ENCODE data around the gene ZNRF2. TPM values are rescaled to one million over a fixed set of nuclear protein-coding genes. Genes with fewer than 3 reads are reported as not detected.

The ZNRF2 gene
- total RNA-seq, 2 donors from 2014 or later = 36.1 to 42.5 TPM

DNA sequence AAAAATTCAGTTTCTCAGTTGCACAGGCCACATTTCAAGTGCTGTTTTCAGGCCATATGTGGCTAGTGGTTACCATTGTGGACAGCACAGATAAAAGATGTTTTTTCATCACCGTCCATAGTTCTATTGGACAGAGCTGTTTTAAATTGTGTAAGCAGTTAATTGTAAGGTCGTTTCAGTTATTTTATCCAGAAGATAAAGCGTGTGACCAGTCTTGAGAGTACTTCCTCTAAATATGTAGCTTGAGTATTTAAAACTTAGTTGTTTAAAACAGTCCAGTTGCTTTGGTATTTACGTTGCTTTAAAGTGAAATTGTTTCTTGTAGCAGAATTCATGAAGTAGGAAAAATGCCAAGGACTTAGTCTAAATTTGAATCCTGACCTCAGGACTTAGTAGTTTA is 66.9 kb downstream of the ZNRF2 start:
- no peak for DNase-seq
- intact Hi-C loops (cut with DNase I) = no loop called here
- peaks cover 23% of the 10 kb centered on the region for H3K4me1 ChIP-seq
- WGBS, 2 donors = 51 to 61% methylated on average over 4 of the region's 4 CpGs
- no peaks in the 10 kb centered on the region for H3K36me3 ChIP-seq (replicated peaks in 1 of 2; ENCODE audit: insufficient read depth in 1 of 2, low read depth in 2 of 2)
- H3K4me3 ChIP-seq = no peak overlapping the region
- no peak for TF ChIP-seq POLR2A (IDR thresholded peaks at IDR 0.05)
- TF ChIP-seq, protein P1, sequence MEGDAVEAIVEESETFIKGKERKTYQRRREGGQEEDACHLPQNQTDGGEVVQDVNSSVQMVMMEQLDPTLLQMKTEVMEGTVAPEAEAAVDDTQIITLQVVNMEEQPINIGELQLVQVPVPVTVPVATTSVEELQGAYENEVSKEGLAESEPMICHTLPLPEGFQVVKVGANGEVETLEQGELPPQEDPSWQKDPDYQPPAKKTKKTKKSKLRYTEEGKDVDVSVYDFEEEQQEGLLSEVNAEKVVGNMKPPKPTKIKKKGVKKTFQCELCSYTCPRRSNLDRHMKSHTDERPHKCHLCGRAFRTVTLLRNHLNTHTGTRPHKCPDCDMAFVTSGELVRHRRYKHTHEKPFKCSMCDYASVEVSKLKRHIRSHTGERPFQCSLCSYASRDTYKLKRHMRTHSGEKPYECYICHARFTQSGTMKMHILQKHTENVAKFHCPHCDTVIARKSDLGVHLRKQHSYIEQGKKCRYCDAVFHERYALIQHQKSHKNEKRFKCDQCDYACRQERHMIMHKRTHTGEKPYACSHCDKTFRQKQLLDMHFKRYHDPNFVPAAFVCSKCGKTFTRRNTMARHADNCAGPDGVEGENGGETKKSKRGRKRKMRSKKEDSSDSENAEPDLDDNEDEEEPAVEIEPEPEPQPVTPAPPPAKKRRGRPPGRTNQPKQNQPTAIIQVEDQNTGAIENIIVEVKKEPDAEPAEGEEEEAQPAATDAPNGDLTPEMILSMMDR (IDR thresholded peaks at IDR 0.05) = no peak
- no peak overlapping the region for H3K27ac ChIP-seq
- no peak for ATAC-seq
- no peaks in the 10 kb centered on the region for H3K27me3 ChIP-seq
- H3K9me3 ChIP-seq = no peaks in the 10 kb centered on the region

DNA sequence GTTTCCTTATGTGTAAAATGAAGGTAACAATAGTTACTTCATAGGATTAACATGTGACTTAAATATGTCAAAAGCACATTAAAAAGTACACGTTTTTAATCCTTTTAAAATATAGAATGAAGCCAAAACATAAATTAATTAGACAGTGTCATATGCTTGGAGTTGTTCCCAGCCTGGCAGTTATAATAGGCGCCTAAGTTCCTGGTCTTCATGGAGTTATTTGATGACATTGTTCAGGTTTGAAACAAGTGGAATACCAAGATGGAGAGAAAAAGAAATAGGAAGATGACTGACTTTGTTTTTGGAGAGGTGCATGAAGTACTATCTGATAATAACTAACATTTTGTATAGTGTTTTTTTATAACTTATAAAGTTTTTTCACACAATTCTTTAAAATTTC is 67.3 kb downstream of the ZNRF2 start:
- 35 to 46% methylated on average over 2 of the region's 2 CpGs for WGBS, 2 donors
- DNase-seq (no peak), ATAC-seq (no peak)
- Histone ChIP-seq H3K4me3 (no peak overlapping the region), H3K27me3 (no peaks in the 10 kb centered on the region), H3K4me1 (peaks cover 23% of the 10 kb centered on the region), H3K27ac (no peak overlapping the region), H3K9me3 (no peaks in the 10 kb centered on the region), H3K36me3 (replicated peaks in 1 of 2; ENCODE audit: insufficient read depth in 1 of 2, low read depth in 2 of 2) (no peaks in the 10 kb centered on the region)
- intact Hi-C loops (cut with DNase I) = no loop called here
- TF ChIP-seq, protein P1 (IDR thresholded peaks at IDR 0.05) = no peak
- no peak for TF ChIP-seq POLR2A (IDR thresholded peaks at IDR 0.05)

DNA sequence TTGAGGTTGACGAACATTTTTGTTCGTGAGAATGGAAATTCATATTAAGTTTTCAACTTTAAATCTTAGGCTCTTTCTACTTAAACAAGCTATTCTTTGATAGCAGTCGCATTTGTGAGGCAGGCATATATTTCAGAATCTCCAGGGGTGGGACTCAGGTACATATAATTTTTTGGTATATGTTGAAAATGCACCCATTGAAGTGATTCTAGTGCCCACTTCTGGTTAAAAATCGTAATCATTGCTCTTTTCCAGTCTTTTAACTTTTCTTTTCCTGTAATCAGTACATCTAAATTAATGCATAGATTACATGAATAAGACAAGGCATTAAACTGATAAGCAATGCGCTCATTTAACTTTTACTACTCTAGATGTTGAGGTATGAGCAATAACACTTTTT is 67.8 kb downstream of the ZNRF2 start:
- intact Hi-C loops (cut with DNase I) = no loop called here

DNA sequence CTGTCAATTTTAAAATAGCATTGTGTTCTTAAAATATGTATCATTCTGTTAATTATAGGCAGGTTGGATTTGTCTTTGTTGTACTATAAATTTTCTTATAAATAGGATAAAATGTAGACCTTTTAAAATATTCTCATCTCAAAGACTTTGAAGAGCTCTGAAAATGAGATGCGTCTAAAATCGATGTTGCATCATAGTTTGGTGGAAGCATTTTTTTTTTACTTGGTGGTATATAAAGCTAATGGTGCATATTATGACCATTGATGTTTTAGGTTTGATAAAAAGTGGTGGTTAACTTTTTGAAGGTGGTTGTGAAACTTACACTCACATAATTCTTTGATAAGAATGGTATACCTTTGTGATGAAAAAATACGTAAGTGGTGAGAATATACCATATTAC is 69.1 kb downstream of the ZNRF2 start:
- Histone ChIP-seq H3K27ac (no peak overlapping the region), H3K9me3 (no peaks in the 10 kb centered on the region), H3K4me1 (peaks cover 17% of the 10 kb centered on the region), H3K27me3 (no peaks in the 10 kb centered on the region), H3K36me3 (replicated peaks in 1 of 2; ENCODE audit: insufficient read depth in 1 of 2, low read depth in 2 of 2) (no peaks in the 10 kb centered on the region), H3K4me3 (no peak overlapping the region)
- no peak for DNase-seq
- WGBS, 2 donors = 91 to 95% methylated on average over 3 of the region's 3 CpGs
- no peak for TF ChIP-seq POLR2A (IDR thresholded peaks at IDR 0.05)
- TF ChIP-seq, protein P1 (IDR thresholded peaks at IDR 0.05) = no peak
- ATAC-seq = no peak
- intact Hi-C loops (cut with DNase I) = no loop called here

More for the DNA sequence above, 67.8 kb downstream of the ZNRF2 start:
- Histone ChIP-seq H3K36me3 (replicated peaks in 1 of 2; ENCODE audit: insufficient read depth in 1 of 2, low read depth in 2 of 2) (no peaks in the 10 kb centered on the region), H3K27ac (no peak overlapping the region), H3K4me3 (no peak overlapping the region), H3K9me3 (no peaks in the 10 kb centered on the region), H3K27me3 (no peaks in the 10 kb centered on the region), H3K4me1 (peaks cover 23% of the 10 kb centered on the region)
- no peak for DNase-seq
- ATAC-seq = no peak
- WGBS, 2 donors = 93 to 94% methylated on average over 5 of the region's 5 CpGs
- no peak for TF ChIP-seq POLR2A (IDR thresholded peaks at IDR 0.05)
- TF ChIP-seq, protein P1 (IDR thresholded peaks at IDR 0.05) = no peak

DNA sequence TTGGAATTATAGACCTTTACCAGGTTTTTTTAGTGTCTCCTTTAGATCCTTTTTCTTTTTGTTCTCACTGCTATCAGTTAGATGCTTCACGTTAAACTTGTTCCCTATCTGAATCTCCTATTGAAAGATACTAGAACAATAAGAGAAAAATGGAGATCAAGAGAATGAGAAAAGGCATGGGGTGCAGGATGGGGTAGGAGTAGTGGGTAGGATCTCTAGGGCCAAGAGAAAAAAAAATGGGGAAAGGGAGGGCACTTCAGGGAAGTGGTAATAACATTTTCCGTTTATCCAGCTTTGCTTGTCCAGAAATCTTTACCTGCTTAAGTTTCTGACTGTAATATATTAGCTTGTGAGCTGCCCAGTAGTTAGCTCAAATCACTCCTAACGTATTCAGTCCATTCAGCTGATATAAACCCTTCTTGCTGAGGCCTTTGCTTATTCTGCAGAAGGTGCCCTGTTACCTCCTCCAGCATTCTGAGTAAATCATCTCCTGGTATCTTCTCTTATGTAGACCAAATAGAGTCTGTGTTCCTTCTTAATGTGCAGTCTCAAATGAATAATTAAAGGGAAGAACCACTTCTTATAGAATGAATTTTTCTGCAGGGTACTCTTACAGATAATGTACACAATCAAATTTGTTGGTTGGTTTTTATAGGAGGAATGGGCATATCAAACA is 69.7 kb downstream of the ZNRF2 start:
- DNase-seq (no peak), ATAC-seq (no peak)
- TF ChIP-seq, protein P1 (IDR thresholded peaks at IDR 0.05) = no peak
- no peak for TF ChIP-seq POLR2A (IDR thresholded peaks at IDR 0.05)
- Histone ChIP-seq H3K27ac (no peak overlapping the region), H3K9me3 (no peaks in the 10 kb centered on the region), H3K4me1 (peaks cover 13% of the 10 kb centered on the region), H3K36me3 (replicated peaks in 1 of 2; ENCODE audit: insufficient read depth in 1 of 2, low read depth in 2 of 2) (no peaks in the 10 kb centered on the region), H3K4me3 (no peak overlapping the region), H3K27me3 (no peaks in the 10 kb centered on the region)
- WGBS, 2 donors = 75 to 83% methylated on average over 3 of the region's 3 CpGs
- intact Hi-C loops (cut with DNase I) = no loop called here

Data from body of pancreas (tissue), 4 donors.